HepG2 (cell line): ENCODE data around the gene NOC2L. TPM values are rescaled to one million over a fixed set of nuclear protein-coding genes. Genes with fewer than 3 reads are reported as not detected.
A peak's percentile ranks its signal among the peaks of the same experiment; 100 is the strongest.

Experiments used
- ATF7-NPFF ChIP-seq: sonication (generic); formaldehyde crosslinking; IDR thresholded peaks from 2 replicates; pipeline ENCODE4 v1.8.1; 2023; ENCODE audit warnings: mild to moderate bottlenecking, low read depth, missing genetic modification reagents, moderate library complexity
- CC2D1A ChIP-seq: sonication (generic); formaldehyde crosslinking; IDR thresholded peaks from 2 replicates; pipeline ENCODE4 v1.8.1; 2023; ENCODE audit warnings: mild to moderate bottlenecking, missing genetic modification reagents
- CTCF ChIP-seq: sonication (generic); formaldehyde crosslinking; IDR thresholded peaks from 2 replicates; pipeline ENCODE4 v1.5.0; 2020; ENCODE audit warnings: mild to moderate bottlenecking, missing genetic modification reagents, moderate library complexity
- EHMT2 ChIP-seq: fragments of 200-600 bp; sonication (generic); IDR thresholded peaks from 2 replicates; pipeline ENCODE4 v1.7.0; 2017; ENCODE audit warnings: antibody characterized with exemption, low read depth, low read length, borderline replicate concordance
- HDAC2 ChIP-seq: sonication (generic); formaldehyde crosslinking; IDR thresholded peaks from 2 replicates; pipeline ENCODE4 v1.4.0; 2020; ENCODE audit warnings: missing genetic modification reagents
- ISL2 ChIP-seq: sonication (generic); formaldehyde crosslinking; IDR thresholded peaks from 2 replicates; pipeline ENCODE4 v1.5.0; 2020; ENCODE audit warnings: missing genetic modification reagents
- RBFOX2 ChIP-seq: fragments of 200-400 bp; formaldehyde crosslinking; IDR thresholded peaks from 2 replicates; pipeline ENCODE4 v1.6.1; 2017; ENCODE audit warnings: low read depth, mild to moderate bottlenecking, low read length
- RBM22 ChIP-seq: fragments of 200-400 bp; formaldehyde crosslinking; optimal IDR thresholded peaks from 2 replicates; pipeline ENCODE3; 2017; ENCODE audit warnings: mild to moderate bottlenecking, low read length, moderate library complexity
- SNAPC5 ChIP-seq: sonication (generic); formaldehyde crosslinking; IDR thresholded peaks from 2 replicates; pipeline ENCODE4 v1.8.1; 2023; ENCODE audit warnings: mild to moderate bottlenecking, missing genetic modification reagents, borderline replicate concordance
- ZBTB7A ChIP-seq: sonication (generic); formaldehyde crosslinking; IDR thresholded peaks from 2 replicates; pipeline ENCODE4 v1.8.0; 2022; ENCODE audit warnings: mild to moderate bottlenecking, missing genetic modification reagents
- ZNF33B ChIP-seq: sonication (generic); formaldehyde crosslinking; IDR thresholded peaks from 2 replicates; pipeline ENCODE4 v1.5.1; 2020; ENCODE audit warnings: mild to moderate bottlenecking, missing genetic modification reagents
- ZNF431 ChIP-seq: sonication (generic); formaldehyde crosslinking; IDR thresholded peaks from 2 replicates; pipeline ENCODE4 v1.9.0; 2022; ENCODE audit warnings: missing genetic modification reagents, low read depth, mild to moderate bottlenecking, borderline replicate concordance
- ZNF746 ChIP-seq: sonication (generic); formaldehyde crosslinking; IDR thresholded peaks from 2 replicates; pipeline ENCODE4 v1.8.0; 2022; ENCODE audit warnings: mild to moderate bottlenecking, missing genetic modification reagents
- ZNF766 ChIP-seq: sonication (generic); formaldehyde crosslinking; IDR thresholded peaks from 2 replicates; pipeline ENCODE4 v1.5.0; 2020; ENCODE audit warnings: missing genetic modification reagents, borderline replicate concordance
- ZNF879 ChIP-seq: sonication (generic); formaldehyde crosslinking; IDR thresholded peaks from 2 replicates; pipeline ENCODE4 v1.8.1; 2023; ENCODE audit warnings: missing genetic modification reagents
- ZSCAN29 ChIP-seq: sonication (generic); formaldehyde crosslinking; conservative IDR thresholded peaks from 2 replicates; pipeline ENCODE4 v1.4.0; 2020; ENCODE audit warnings: mild to moderate bottlenecking, missing genetic modification reagents
- ZZZ3 ChIP-seq: sonication (generic); formaldehyde crosslinking; IDR thresholded peaks from 2 replicates; pipeline ENCODE4 v1.4.0; 2020; ENCODE audit warnings: missing genetic modification reagents, mild to moderate bottlenecking, borderline replicate concordance
- polyA plus RNA-seq, 8 experiments: library from polyadenylated mRNA; depleted of rRNA in 3 of 8; stranded (reverse) in 7 of 8; unstranded in 1 of 8; fragments of >200 nt; fragmentation: Illumina TruSeq in 4 of 8; extraction: Trizol in 4 of 8; gene quantifications; 2 replicates each; pipeline versions ENCODE4 v1.2.1 to v1.2.3, GENCODE V29; 2011 to 2016; ENCODE audit warnings: low read depth in 4 of 8, missing spikeins in 1 of 8, mixed read lengths in 1 of 8; ENCODE audit not compliant: insufficient read depth in 1 of 8
- total RNA-seq, 5 experiments: library from RNA; depleted of rRNA; stranded (reverse); fragments of >200 nt; fragmentation: Illumina TruSeq; extraction: Trizol; gene quantifications; 2 replicates each; pipeline ENCODE4 v1.2.3, GENCODE V29; 2016; ENCODE audit warnings: low read depth in 1 of 5
- TF ChIP-seq, protein P1 (sequence below): sonication (generic); formaldehyde crosslinking; conservative IDR thresholded peaks from 2 replicates; pipeline ENCODE4 v1.4.0; 2020; ENCODE audit warnings: missing genetic modification reagents
- TF ChIP-seq, protein P2 (sequence below): sonication (generic); formaldehyde crosslinking; IDR thresholded peaks from 2 replicates; pipeline ENCODE4 v1.4.0; 2020; ENCODE audit warnings: missing genetic modification reagents
- TF ChIP-seq, protein P3 (sequence below): sonication (generic); formaldehyde crosslinking; IDR thresholded peaks from 2 replicates; pipeline ENCODE4 v1.8.0; 2022; ENCODE audit warnings: missing genetic modification reagents, mild to moderate bottlenecking, inconsistent platforms, borderline replicate concordance

Gene NOC2L
- total and polyA plus RNA-seq, 2 of the 13 experiments (the other 11 are each of a cell fraction or from before 2014, with no cell fraction given) = 32.0 to 103 TPM

GRCh38 chr1:924656-925560, 34.1 kb downstream of the NOC2L start (continued):
- TF ChIP-seq, protein P1, sequence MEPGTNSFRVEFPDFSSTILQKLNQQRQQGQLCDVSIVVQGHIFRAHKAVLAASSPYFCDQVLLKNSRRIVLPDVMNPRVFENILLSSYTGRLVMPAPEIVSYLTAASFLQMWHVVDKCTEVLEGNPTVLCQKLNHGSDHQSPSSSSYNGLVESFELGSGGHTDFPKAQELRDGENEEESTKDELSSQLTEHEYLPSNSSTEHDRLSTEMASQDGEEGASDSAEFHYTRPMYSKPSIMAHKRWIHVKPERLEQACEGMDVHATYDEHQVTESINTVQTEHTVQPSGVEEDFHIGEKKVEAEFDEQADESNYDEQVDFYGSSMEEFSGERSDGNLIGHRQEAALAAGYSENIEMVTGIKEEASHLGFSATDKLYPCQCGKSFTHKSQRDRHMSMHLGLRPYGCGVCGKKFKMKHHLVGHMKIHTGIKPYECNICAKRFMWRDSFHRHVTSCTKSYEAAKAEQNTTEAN (CRISPR knock-in tag) = no peak
- no peak for TF ChIP-seq ISL2 (CRISPR knock-in tag)
- TF ChIP-seq ZNF431 (CRISPR knock-in tag) = no peak
- no peak for TF ChIP-seq ZSCAN29 (CRISPR knock-in tag)
- TF ChIP-seq ZNF33B (CRISPR knock-in tag) = no peak
- TF ChIP-seq ZNF746 (CRISPR knock-in tag) = no peak
- TF ChIP-seq ZZZ3 = no peak
- TF ChIP-seq, protein P2, sequence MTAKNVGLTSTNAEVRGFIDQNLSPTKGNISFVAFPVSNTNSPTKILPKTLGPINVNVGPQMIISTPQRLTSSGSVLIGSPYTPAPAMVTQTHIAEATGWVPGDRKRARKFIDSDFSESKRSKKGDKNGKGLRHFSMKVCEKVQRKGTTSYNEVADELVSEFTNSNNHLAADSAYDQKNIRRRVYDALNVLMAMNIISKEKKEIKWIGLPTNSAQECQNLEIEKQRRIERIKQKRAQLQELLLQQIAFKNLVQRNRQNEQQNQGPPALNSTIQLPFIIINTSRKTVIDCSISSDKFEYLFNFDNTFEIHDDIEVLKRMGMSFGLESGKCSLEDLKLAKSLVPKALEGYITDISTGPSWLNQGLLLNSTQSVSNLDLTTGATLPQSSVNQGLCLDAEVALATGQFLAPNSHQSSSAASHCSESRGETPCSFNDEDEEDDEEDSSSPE (CRISPR knock-in tag) = 0 out of 2 replicates have a peak, but pooled peaks have one; percentile 9
- TF ChIP-seq CC2D1A (CRISPR knock-in tag) = no peak
- no peak for TF ChIP-seq ZNF766 (CRISPR knock-in tag)
- TF ChIP-seq ZNF879 = no peak
- TF ChIP-seq EHMT2 = no peak
- TF ChIP-seq ATF7-NPFF (CRISPR knock-in tag) = no peak
- no peak for TF ChIP-seq RBFOX2
- 0 out of 2 replicates have a peak, but pooled peaks have one; percentile 16 for TF ChIP-seq CTCF (CRISPR knock-in tag)
- no peak for TF ChIP-seq ZBTB7A (CRISPR knock-in tag)
- TF ChIP-seq SNAPC5 = no peak
- TF ChIP-seq HDAC2 (CRISPR knock-in tag) = no peak
- TF ChIP-seq RBM22 = no peak
- TF ChIP-seq, protein P3, sequence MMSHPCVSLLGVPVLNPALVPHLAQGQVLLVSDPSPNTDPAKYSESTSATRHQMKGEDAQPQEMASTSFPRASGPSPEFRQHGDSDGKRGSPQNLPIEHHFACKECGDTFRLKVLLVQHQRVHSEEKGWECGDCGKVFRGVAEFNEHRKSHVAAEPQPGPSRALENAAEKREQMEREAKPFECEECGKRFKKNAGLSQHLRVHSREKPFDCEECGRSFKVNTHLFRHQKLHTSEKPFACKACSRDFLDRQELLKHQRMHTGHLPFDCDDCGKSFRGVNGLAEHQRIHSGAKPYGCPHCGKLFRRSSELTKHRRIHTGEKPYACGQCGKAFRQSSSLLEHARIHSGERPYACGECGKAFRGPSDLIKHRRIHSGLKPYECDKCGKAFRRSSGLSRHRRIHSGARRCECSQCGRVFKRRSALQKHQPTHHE (CRISPR knock-in tag) = no peak
